Measurements from ENCODE around the gene TLN1.
A peak's percentile ranks its signal among the peaks of the same experiment; 100 is the strongest.

TLN1 gene

GRCh38 chr9:35749515-35750255, 17.7 kb upstream of the TLN1 start:
- H3K27ac ChIP-seq: peak overlapping the region; percentile 88
- no peak for TF ChIP-seq CTCF (conservative IDR thresholded peaks at IDR 0.05; ENCODE audit: low read depth)
- CTCF ChIA-PET: interaction anchor here (1.0 kb wide), 1 partner anchor 13 kb away, joined by 4 read pairs; no protein-coding TSS in a partner anchor
- DNase-seq (ENCODE audit: low spot score): no peak
- POLR2A ChIA-PET (ENCODE audit: low non-redundant PET): interaction anchor here (0.6 to 2.3 kb wide), 4 partner anchors 10 to 84 kb away, joined by 5 to 13 read pairs (median 7); partner anchors contain the start of genes CREB3 and TLN1

GRCh38 chr9:35748858-35749514, 17.0 kb upstream of the TLN1 start, which contains the start of the genes GBA2 and RGP1:
Gene GBA2 (minus strand): TSS chr9:35749228. CDS start chr9:35748704, 524 bp downstream.
Gene RGP1 (plus strand): TSS chr9:35749287. CDS start chr9:35749756, 469 bp downstream.
- CTCF ChIA-PET: interaction anchor here (0.6 to 1.6 kb wide), 3 partner anchors 11 to 77 kb away, joined by 3 to 10 read pairs (median 9); no protein-coding TSS in a partner anchor
- POLR2A ChIA-PET (ENCODE audit: low non-redundant PET): interaction anchor here (0.6 to 2.3 kb wide), 4 partner anchors 10 to 104 kb away, joined by 5 to 13 read pairs (median 7); partner anchors contain the start of genes CREB3 and TLN1
- no peak for TF ChIP-seq CTCF (conservative IDR thresholded peaks at IDR 0.05; ENCODE audit: low read depth)
- H3K27ac ChIP-seq: peak within 1 kb of the TSS; percentile 88
- peak; percentile 78 for DNase-seq (ENCODE audit: low spot score)

- POLR2A ChIA-PET (ENCODE audit: low non-redundant PET): interaction anchor here (0.6 to 2.3 kb wide), 2 partner anchors 16 to 103 kb away, joined by 5 to 13 read pairs; partner anchors contain the start of genes CREB3 and TLN1
- CTCF ChIA-PET: interaction anchor here (0.6 to 1.6 kb wide), 4 partner anchors 10 to 78 kb away, joined by 3 to 10 read pairs (median 6); no protein-coding TSS in a partner anchor
- peak overlapping the region; percentile 88 for H3K27ac ChIP-seq
- no peak for DNase-seq (ENCODE audit: low spot score)
- TF ChIP-seq CTCF (conservative IDR thresholded peaks at IDR 0.05; ENCODE audit: low read depth): no peak
Measured at GRCh38 chr9:35748242-35748857, 16.4 kb upstream of the TLN1 start.

- no peak for TF ChIP-seq CTCF (conservative IDR thresholded peaks at IDR 0.05; ENCODE audit: low read depth)
- 0 out of 2 replicates have a peak overlapping the region, but pooled peaks have one; percentile 9 for H3K27ac ChIP-seq
- no peak for DNase-seq (ENCODE audit: low spot score)
- CTCF ChIA-PET: interaction anchor here (0.6 to 0.9 kb wide), 2 partner anchors 11 to 87 kb away, joined by 3 to 5 read pairs; no protein-coding TSS in a partner anchor
- POLR2A ChIA-PET (ENCODE audit: low non-redundant PET): no interaction called here
Measured at GRCh38 chr9:35746583-35746982, 14.6 kb upstream of the TLN1 start.

GRCh38 chr9:35745569-35745968, 13.6 kb upstream of the TLN1 start:
- no peak overlapping the region for H3K27ac ChIP-seq
- DNase-seq (ENCODE audit: low spot score): no peak
- ChIA-PET CTCF (interaction anchor here (0.6 to 1.6 kb wide), 3 partner anchors 9 to 294 kb away, joined by 3 to 7 read pairs (median 5); no protein-coding TSS in a partner anchor), POLR2A (ENCODE audit: low non-redundant PET) (no interaction called here)
- TF ChIP-seq CTCF (conservative IDR thresholded peaks at IDR 0.05; ENCODE audit: low read depth): no peak

All from RWPE1 (cell line).